CD4-positive, CD25-positive, alpha-beta regulatory T cell (primary cell): ENCODE data around the gene CELSR1. TPM values are rescaled to one million over a fixed set of nuclear protein-coding genes. Genes with fewer than 3 reads are reported as not detected.

ENCODE experiments used
- ATAC-seq, 2 donors: fragments of 150-1000 bp; cut with Tn5 transposase; one replicate each; pipeline ENCODE4 v1.10.0; 2021; ENCODE audit warnings: low read depth in 2 of 2, moderate number of reproducible peaks in 2 of 2, moderate library complexity in 1 of 2
- DNase-seq, 3 donors: peaks; one replicate each; pipeline versions ENCODE4 v3.0.0 to v3.0.0-alpha.2; 2012 to 2022; ENCODE audit warnings: mixed read lengths in 1 of 3
- H3K27ac ChIP-seq: one replicate; pipeline ENCODE4 v1.7.0; 2013; ENCODE audit warnings: mild to moderate bottlenecking, low read length; ENCODE audit not compliant: insufficient read depth, poor library complexity, severe bottlenecking
- H3K27me3 ChIP-seq: one replicate; pipeline ENCODE4 v1.7.0; 2013; ENCODE audit warnings: low read length; ENCODE audit not compliant: control insufficient read depth, insufficient read depth
- H3K36me3 ChIP-seq: one replicate; pipeline ENCODE4 v1.7.0; 2013; ENCODE audit warnings: mild to moderate bottlenecking, low read length, moderate library complexity; ENCODE audit not compliant: control insufficient read depth, insufficient read depth
- H3K4me1 ChIP-seq: 2 replicates; pipeline ENCODE4 v1.7.0; 2013; ENCODE audit warnings: mild to moderate bottlenecking, low read length; ENCODE audit not compliant: insufficient read depth, control insufficient read depth, poor library complexity, severe bottlenecking
- H3K4me3 ChIP-seq: one replicate; pipeline ENCODE4 v1.7.0; 2013; ENCODE audit warnings: low read depth, mild to moderate bottlenecking, low read length, moderate library complexity
- H3K9me3 ChIP-seq, 2 experiments: 1 replicate in 1 of 2; 2 replicates in 1 of 2; pipeline ENCODE4 v1.7.0; 2013; ENCODE audit warnings: low read length in 2 of 2, mild to moderate bottlenecking in 1 of 2, moderate library complexity in 1 of 2; ENCODE audit not compliant: control insufficient read depth in 2 of 2
- H3K27ac Mint-ChIP-seq, 3 donors: one replicate each; pipeline ENCODE4 v1.8.0; 2020 to 2022; ENCODE audit warnings: mild to moderate bottlenecking in 3 of 3, mixed read lengths in 3 of 3, moderate library complexity in 2 of 3
- H3K27me3 Mint-ChIP-seq: one replicate; pipeline ENCODE4 v1.8.0; 2022; ENCODE audit warnings: mild to moderate bottlenecking, mixed read lengths
- H3K36me3 Mint-ChIP-seq: one replicate; pipeline ENCODE4 v1.8.0; 2020; ENCODE audit warnings: mixed read lengths
- H3K4me1 Mint-ChIP-seq, 4 donors: one replicate each; pipeline ENCODE4 v1.8.0; 2020 to 2022; ENCODE audit warnings: mixed read lengths in 4 of 4, mild to moderate bottlenecking in 1 of 4
- H3K4me3 Mint-ChIP-seq, 4 donors: one replicate each; pipeline ENCODE4 v1.8.0; 2020 to 2022; ENCODE audit warnings: mild to moderate bottlenecking in 4 of 4, mixed read lengths in 4 of 4, moderate library complexity in 3 of 4
- H3K9me3 Mint-ChIP-seq, 7 donors: one replicate each; pipeline ENCODE4 v1.8.0; 2020 to 2022; ENCODE audit warnings: mixed read lengths in 7 of 7, mild to moderate bottlenecking in 3 of 7, moderate library complexity in 2 of 7
- polyA plus RNA-seq, 4 donors: library from polyadenylated mRNA; unstranded; fragments of 300-500 nt; fragmentation: Illumina TruSeq; gene quantifications; one replicate each; pipeline ENCODE4 v1.2.3, GENCODE V29; 2021
- total RNA-seq: library from RNA; stranded (reverse); gene quantifications from one replicate; pipeline ENCODE4 v1.2.3, GENCODE V29; 2022

The CELSR1 gene
- total and polyA plus RNA-seq, 5 donors from 2014 or later: 0.10 to 1.4 (median 0.45) TPM; not detected in 1

DNA sequence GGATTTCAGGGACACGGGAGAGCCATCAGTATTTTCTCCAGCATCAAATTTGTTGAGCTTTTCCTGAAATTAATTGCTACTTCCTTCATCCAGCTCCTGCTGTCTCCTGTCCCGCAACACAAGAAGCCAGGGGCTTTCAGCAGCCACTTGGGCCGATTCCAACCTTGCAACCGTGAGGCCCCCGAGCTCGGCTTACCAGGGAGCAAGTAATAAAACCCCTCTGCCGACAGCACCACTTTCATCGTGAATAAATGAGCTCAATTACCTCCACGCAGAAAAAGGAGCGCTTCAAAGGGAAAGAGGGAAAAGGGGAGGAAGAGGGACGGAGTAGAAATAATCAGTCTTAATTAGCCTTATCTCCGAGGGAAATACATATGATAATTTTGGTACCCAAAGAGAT is 76.6 kb downstream of the CELSR1 start:
- Mint-ChIP-seq H3K4me3 (no peak overlapping the region), H3K27ac (no peak overlapping the region), H3K9me3 (peaks cover 0 to 2% (median 0%) of the 10 kb centered on the region in 7 donors), H3K27me3 (peaks cover 4% of the 10 kb centered on the region), H3K36me3 (no peaks in the 10 kb centered on the region), H3K4me1 (no peaks in the 10 kb centered on the region)
- DNase-seq (no peak), ATAC-seq (no peak)
- Histone ChIP-seq H3K27ac (no peak overlapping the region), H3K27me3 (no peaks in the 10 kb centered on the region), H3K36me3 (no peaks in the 10 kb centered on the region), H3K4me3 (no peak overlapping the region), H3K9me3 (no peaks in the 10 kb centered on the region), H3K4me1 (no peaks in the 10 kb centered on the region)

DNA sequence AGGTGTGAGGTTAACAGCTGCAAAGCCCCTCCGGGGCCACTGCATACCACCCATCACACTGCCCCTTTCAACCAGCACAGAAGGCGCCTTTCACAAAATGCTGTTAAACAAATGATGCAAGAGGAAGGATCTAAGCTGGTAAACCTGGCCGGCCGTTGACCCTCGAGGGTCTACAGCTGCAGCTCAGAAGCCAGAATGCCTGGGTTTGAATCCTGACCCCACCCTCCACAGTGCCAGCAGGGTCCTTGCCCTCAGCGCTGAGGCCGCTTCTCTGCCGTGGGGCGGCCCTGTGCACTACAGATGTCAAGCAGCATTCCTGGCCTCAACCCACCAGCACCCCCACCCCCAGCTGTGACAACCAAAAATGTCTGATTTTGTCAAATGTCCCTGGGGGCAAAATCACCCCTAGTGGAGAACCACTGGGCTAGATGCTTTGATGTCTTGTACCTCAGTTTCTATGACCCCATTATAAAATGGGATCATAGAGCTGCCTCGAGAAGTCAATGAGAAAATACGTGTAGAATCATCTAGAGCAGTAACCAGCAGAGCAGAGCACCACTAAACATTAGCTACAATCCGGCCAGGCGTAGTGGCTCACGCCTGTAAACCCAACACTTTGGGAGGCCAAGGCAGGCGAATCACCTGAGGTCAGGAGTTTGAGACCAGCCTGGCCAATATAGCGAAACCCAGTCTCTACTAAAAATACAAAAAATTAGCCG is 77.9 kb downstream of the CELSR1 start:
- H3K4me1 ChIP-seq: no peaks in the 10 kb centered on the region
- Mint-ChIP-seq H3K27me3 (peaks cover 4% of the 10 kb centered on the region), H3K27ac (no peak overlapping the region), H3K4me1 (no peaks in the 10 kb centered on the region), H3K36me3 (no peaks in the 10 kb centered on the region), H3K9me3 (peaks cover 0 to 2% (median 0%) of the 10 kb centered on the region in 7 donors), H3K4me3 (no peak overlapping the region)
- no peak overlapping the region for H3K4me3 ChIP-seq
- DNase-seq (no peak), ATAC-seq (no peak)
- H3K9me3 ChIP-seq: no peaks in the 10 kb centered on the region
- no peaks in the 10 kb centered on the region for H3K27me3 ChIP-seq
- no peaks in the 10 kb centered on the region for H3K36me3 ChIP-seq
- H3K27ac ChIP-seq: no peak overlapping the region

GRCh38 chr22:46458525-46458924 is 78.9 kb downstream of the CELSR1 start:
- H3K4me1 ChIP-seq: no peaks in the 10 kb centered on the region
- H3K4me3 ChIP-seq: no peak overlapping the region
- H3K36me3 ChIP-seq: no peaks in the 10 kb centered on the region
- no peaks in the 10 kb centered on the region for H3K4me1 Mint-ChIP-seq
- no peak for ATAC-seq
- H3K4me3 Mint-ChIP-seq: no peak overlapping the region
- DNase-seq: no peak
- no peak overlapping the region for H3K27ac ChIP-seq
- peaks cover 0 to 2% (median 0%) of the 10 kb centered on the region in 7 donors for H3K9me3 Mint-ChIP-seq
- no peak overlapping the region for H3K27ac Mint-ChIP-seq
- no peaks in the 10 kb centered on the region for H3K9me3 ChIP-seq
- peaks cover 4% of the 10 kb centered on the region for H3K27me3 Mint-ChIP-seq
- no peaks in the 10 kb centered on the region for H3K27me3 ChIP-seq
- no peaks in the 10 kb centered on the region for H3K36me3 Mint-ChIP-seq

DNA sequence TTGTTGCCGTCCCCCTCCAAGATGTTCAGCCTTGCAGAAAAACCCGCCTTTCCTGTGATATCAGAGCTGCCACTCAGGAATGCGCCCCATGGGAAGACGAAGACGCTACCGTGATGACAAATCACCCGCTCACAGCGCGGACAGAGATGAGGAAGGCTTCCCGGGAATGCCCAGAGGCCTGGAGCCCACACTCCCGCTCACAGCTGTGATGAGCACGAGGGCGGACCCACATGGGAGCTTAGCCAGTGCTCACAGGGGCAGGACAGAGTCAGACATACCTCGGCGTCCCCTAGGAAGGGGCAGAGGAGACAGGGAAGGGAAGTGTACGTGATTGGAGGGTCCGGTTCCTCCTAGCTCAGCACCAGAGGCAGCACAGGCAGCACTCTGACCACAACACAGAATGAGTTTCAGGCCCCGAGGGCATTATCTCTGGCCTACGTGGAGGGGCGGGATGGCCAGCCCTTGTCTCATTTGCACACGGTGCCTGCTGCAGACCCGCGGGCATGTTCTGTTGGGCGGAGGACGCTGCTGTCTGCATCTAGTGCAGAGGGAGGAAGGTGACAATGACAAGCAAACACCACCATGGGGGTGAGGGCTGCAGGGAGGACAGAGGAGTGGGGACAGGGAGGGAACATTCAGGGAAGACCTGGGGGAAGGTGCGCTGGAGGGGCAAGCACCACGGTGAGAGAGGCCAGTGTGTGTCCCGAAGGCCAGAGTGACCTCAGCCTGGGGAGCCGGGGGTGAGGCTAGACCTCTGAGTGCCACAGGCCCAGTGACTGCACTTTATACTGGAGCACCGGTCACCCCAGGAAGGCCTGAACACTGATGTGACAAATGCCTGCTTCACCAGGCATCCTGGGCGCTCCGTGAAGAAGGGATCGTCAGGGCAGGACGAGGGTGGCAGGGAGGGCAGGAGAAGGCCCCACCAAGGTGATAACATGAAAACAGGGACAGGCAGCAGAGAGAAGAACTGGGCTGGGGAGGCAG is 79.6 kb downstream of the CELSR1 start:
- Mint-ChIP-seq H3K9me3 (peaks cover 0 to 2% (median 0%) of the 10 kb centered on the region in 7 donors), H3K36me3 (no peaks in the 10 kb centered on the region), H3K27me3 (peaks cover 4% of the 10 kb centered on the region), H3K4me3 (no peak overlapping the region), H3K4me1 (no peaks in the 10 kb centered on the region), H3K27ac (no peak overlapping the region)
- H3K4me1 ChIP-seq: no peaks in the 10 kb centered on the region
- H3K9me3 ChIP-seq: no peaks in the 10 kb centered on the region
- no peaks in the 10 kb centered on the region for H3K36me3 ChIP-seq
- H3K4me3 ChIP-seq: no peak overlapping the region
- no peaks in the 10 kb centered on the region for H3K27me3 ChIP-seq
- no peak for DNase-seq
- ATAC-seq: no peak
- no peak overlapping the region for H3K27ac ChIP-seq

DNA sequence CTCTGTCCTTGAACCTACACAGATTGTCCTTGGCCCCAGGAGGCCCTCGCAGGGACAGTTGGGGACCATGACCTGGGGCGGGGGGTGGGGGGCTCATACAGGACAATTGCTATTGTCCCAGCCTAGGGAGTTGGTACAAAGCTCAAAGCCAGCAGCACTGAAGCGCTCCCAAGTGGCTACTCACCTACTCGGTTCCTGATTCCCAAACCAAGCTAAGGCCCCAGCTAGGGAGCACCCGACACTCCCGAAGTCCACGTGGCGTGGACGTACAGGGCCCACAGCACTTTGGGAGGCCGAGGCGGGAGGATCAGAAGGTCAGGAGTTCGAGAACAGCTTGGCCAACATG is 80.6 kb downstream of the CELSR1 start:
- Histone ChIP-seq H3K36me3 (no peaks in the 10 kb centered on the region), H3K9me3 (no peaks in the 10 kb centered on the region), H3K27me3 (no peaks in the 10 kb centered on the region), H3K4me3 (no peak overlapping the region), H3K4me1 (no peaks in the 10 kb centered on the region), H3K27ac (no peak overlapping the region)
- Mint-ChIP-seq H3K9me3 (peaks cover 0 to 2% (median 0%) of the 10 kb centered on the region in 7 donors), H3K27me3 (peaks cover 4% of the 10 kb centered on the region), H3K4me3 (no peak overlapping the region), H3K4me1 (no peaks in the 10 kb centered on the region), H3K36me3 (no peaks in the 10 kb centered on the region), H3K27ac (no peak overlapping the region)
- no peak for DNase-seq
- ATAC-seq: no peak

DNA sequence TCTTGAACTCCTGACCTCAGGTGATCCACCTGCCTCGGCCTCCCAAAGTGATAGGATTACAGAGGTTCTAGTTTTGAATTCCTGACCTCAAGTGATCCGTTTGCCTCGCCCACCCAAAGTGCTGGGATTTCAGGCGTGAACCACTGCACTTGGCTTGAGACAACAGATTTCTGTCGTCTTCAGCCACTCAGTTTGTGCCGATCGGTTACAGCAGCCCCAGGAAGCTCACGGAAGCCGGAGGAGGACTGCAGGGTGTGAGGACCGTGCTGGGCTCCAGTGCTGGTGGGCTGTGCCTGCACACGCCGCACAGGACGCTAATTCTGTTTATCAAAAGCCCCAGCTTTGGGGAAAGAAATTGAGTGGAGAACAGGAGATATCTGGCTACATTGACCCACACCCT is 82.0 kb downstream of the CELSR1 start:
- Mint-ChIP-seq H3K9me3 (peaks cover 0 to 5% (median 0%) of the 10 kb centered on the region in 7 donors), H3K36me3 (no peaks in the 10 kb centered on the region), H3K4me3 (no peak overlapping the region), H3K4me1 (no peaks in the 10 kb centered on the region), H3K27me3 (peaks cover 8% of the 10 kb centered on the region), H3K27ac (no peak overlapping the region)
- DNase-seq (no peak), ATAC-seq (no peak)
- Histone ChIP-seq H3K36me3 (no peaks in the 10 kb centered on the region), H3K9me3 (no peaks in the 10 kb centered on the region), H3K27ac (no peak overlapping the region), H3K4me3 (no peak overlapping the region), H3K27me3 (no peaks in the 10 kb centered on the region), H3K4me1 (no peaks in the 10 kb centered on the region)

DNA sequence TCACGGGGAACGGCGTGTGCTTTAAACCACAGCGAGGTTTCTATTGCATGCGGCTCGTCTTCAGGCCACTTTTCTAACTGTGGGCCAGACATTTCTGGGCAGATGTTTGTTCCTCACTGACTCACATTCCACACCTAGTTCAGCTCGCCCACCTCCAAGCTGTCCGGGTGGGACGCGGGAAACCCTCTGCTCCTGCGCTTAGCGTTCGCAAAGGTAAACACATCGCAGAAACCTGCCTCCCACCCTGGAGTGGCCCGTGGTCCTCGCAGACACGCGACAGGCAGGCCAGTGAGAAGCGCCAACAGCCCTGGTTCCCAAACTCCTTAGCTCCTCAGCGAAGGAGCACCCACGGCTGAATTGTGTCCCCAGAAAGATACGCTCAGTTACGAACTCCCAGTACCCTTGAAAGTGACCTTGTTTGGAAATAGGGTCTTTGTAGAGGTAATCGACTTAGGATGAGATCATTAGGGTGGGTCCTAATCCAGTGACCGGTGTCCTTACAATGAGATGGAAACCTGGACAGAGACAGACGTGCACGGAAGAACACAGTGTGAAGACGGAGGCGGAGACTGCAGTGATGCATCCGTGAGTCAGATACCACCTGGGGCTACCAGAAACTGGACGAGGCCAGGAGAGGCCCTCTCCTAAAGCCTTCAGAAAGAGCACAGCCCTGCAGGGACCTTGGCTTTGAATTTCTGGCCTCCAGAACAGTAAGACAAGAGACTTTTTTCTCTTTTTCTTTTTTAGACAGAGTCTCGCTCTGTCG is 82.7 kb downstream of the CELSR1 start:
- H3K4me1 Mint-ChIP-seq: no peaks in the 10 kb centered on the region
- Histone ChIP-seq H3K9me3 (no peaks in the 10 kb centered on the region), H3K36me3 (no peaks in the 10 kb centered on the region), H3K27ac (no peak overlapping the region), H3K4me3 (no peak overlapping the region), H3K4me1 (no peaks in the 10 kb centered on the region), H3K27me3 (no peaks in the 10 kb centered on the region)
- H3K4me3 Mint-ChIP-seq: no peak overlapping the region
- H3K36me3 Mint-ChIP-seq: no peaks in the 10 kb centered on the region
- no peak overlapping the region for H3K27ac Mint-ChIP-seq
- DNase-seq (no peak), ATAC-seq (no peak)
- H3K9me3 Mint-ChIP-seq: peaks cover 0 to 5% (median 0%) of the 10 kb centered on the region in 7 donors
- H3K27me3 Mint-ChIP-seq: peaks cover 8% of the 10 kb centered on the region
